ENCODE data around the gene ARRDC5. TPM values are rescaled to one million over a fixed set of nuclear protein-coding genes. Genes with fewer than 3 reads are reported as not detected.

The ARRDC5 gene
- total RNA-seq, 1 experiment from 2014 or later: not detected

GRCh38 chr19:4878491-4878968 lies 24.2 kb downstream of the ARRDC5 start:
- peaks cover 7% of the 10 kb centered on the region; the same call in 1 of the 2 replicates for H3K4me1 Mint-ChIP-seq
- DNase-seq (ENCODE audit: low spot score) (peak; percentile 38), ATAC-seq (0 out of 2 replicates have a peak, but pooled peaks have one; percentile 24)
- H3K27me3 Mint-ChIP-seq (ENCODE audit: low read depth): peaks cover 2% of the 10 kb centered on the region; the same call in 1 of the 2 replicates
- no peaks in the 10 kb centered on the region for H3K36me3 Mint-ChIP-seq
- CTCF ChIA-PET: interaction anchor here (1.1 to 1.4 kb wide), 2 partner anchors 16 to 33 kb away, joined by 4 to 5 read pairs; no protein-coding TSS in a partner anchor
- no peaks in the 10 kb centered on the region for H3K9me3 Mint-ChIP-seq
- POLR2A ChIA-PET: interaction anchor here (1.0 kb wide), 1 partner anchor 11 kb away, joined by 3 read pairs; the partner anchor contains the start of gene PLIN3
- H3K4me3 Mint-ChIP-seq: no peak overlapping the region
- TF ChIP-seq ZNF423 (CRISPR knock-in tag; IDR thresholded peaks at IDR 0.05) (peak; percentile 85), CBFB (CRISPR knock-in tag; IDR thresholded peaks at IDR 0.05; ENCODE audit: low read depth) (no peak), ZNF532 (CRISPR knock-in tag; IDR thresholded peaks at IDR 0.05; ENCODE audit: borderline replicate concordance) (no peak), MXD4 (CRISPR knock-in tag; IDR thresholded peaks at IDR 0.05; ENCODE audit: borderline replicate concordance) (no peak)
- no peak overlapping the region; the same call in 1 of the 2 replicates for H3K27ac Mint-ChIP-seq

DNA sequence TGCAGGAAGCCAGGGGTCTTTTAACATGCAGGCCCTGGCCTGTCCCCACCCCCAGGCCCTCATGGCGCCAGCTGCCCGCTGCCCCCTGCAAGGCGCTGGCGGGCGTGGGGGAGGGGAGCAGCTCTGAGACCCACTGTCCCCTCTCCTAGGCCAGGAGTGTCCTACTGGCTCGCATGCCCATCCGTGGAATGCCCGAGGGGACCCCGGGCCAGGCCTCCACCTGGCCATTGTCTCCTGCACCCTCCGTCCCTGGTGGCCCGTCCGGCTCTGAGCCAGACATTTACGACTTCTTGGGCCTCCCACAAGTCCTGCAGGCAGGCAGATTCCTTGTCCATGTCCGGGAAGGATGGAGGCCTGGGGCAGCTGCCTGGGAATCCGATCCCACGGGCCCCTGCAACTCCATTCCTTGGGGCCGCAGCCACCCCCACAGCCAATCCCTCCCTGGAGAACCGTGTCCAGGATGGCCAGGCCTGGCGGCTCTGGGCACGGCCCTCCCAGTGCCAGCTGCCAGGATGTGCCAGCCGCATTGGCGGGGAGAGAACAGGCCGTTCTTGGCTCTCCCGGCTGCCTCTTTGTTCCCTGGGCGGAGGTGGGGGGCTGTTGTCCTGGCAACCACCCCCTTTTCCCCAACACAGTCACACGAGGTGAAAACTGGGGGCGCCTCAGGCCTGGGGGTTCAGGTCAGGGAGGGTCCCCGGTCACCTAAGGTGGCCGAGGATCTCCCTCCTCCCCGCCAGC lies 24.8 kb downstream of the ARRDC5 start:
- CTCF ChIA-PET: interaction anchor here (1.0 to 1.4 kb wide), 3 partner anchors 17 to 34 kb away, joined by 4 to 5 read pairs (median 4); no protein-coding TSS in a partner anchor
- Mint-ChIP-seq H3K27me3 (ENCODE audit: low read depth) (no peaks in the 10 kb centered on the region; the same call in 1 of the 2 replicates), H3K9me3 (no peaks in the 10 kb centered on the region), H3K4me3 (no peak overlapping the region), H3K36me3 (no peaks in the 10 kb centered on the region), H3K4me1 (peaks cover 7% of the 10 kb centered on the region; the same call in 1 of the 2 replicates), H3K27ac (no peak overlapping the region)
- no peak for DNase-seq (ENCODE audit: low spot score)
- POLR2A ChIA-PET: interaction anchor here (1.0 kb wide), 1 partner anchor 10 kb away, joined by 3 read pairs; the partner anchor contains the start of gene PLIN3
- peak; percentile 32; the same call in 1 of the 2 replicates for ATAC-seq
- no peak for TF ChIP-seq CDX4 (CRISPR knock-in tag; IDR thresholded peaks at IDR 0.05; ENCODE audit: borderline replicate concordance)
- TF ChIP-seq NFATC4 (CRISPR knock-in tag; IDR thresholded peaks at IDR 0.05): no peak
- no peak for TF ChIP-seq GTF2I (CRISPR knock-in tag; conservative IDR thresholded peaks at IDR 0.05)
- TF ChIP-seq MXD4 (CRISPR knock-in tag; IDR thresholded peaks at IDR 0.05; ENCODE audit: borderline replicate concordance): no peak
- no peak for TF ChIP-seq FOXP4 (CRISPR knock-in tag; IDR thresholded peaks at IDR 0.05)
- TF ChIP-seq JUN (CRISPR knock-in tag; IDR thresholded peaks at IDR 0.05): no peak
- no peak for TF ChIP-seq ERG (CRISPR knock-in tag; IDR thresholded peaks at IDR 0.05)
- TF ChIP-seq HMGA2 (CRISPR knock-in tag; IDR thresholded peaks at IDR 0.05): no peak
- peak; percentile 81; the same call in 1 of the 2 replicates for TF ChIP-seq ZNF281 (CRISPR knock-in tag; IDR thresholded peaks at IDR 0.05)
- peak; percentile 78 for TF ChIP-seq ZNF423 (CRISPR knock-in tag; IDR thresholded peaks at IDR 0.05)

Measured in WTC11 (cell line).